Measurements from ENCODE around the gene STIM2.

DNA sequence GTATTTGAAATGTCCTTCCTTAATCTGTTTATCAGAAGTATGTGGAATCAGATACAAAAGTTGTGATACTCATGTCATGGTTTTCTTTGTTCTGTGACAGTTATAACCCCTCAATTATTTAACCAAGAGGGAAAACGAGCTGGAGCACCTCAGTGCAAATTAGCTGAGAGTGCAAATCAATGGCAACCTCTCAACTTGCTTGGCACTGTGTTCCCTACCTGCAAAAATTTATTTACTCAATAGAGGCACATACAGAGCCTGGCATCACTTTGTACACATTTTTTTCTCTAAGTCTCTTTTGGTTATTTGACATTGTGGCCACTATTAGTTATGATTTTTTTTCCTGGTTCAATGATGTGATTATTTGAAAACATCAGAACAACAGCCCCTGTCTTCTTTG is 186.2 kb downstream of the STIM2 start:
- TF ChIP-seq, protein P1, sequence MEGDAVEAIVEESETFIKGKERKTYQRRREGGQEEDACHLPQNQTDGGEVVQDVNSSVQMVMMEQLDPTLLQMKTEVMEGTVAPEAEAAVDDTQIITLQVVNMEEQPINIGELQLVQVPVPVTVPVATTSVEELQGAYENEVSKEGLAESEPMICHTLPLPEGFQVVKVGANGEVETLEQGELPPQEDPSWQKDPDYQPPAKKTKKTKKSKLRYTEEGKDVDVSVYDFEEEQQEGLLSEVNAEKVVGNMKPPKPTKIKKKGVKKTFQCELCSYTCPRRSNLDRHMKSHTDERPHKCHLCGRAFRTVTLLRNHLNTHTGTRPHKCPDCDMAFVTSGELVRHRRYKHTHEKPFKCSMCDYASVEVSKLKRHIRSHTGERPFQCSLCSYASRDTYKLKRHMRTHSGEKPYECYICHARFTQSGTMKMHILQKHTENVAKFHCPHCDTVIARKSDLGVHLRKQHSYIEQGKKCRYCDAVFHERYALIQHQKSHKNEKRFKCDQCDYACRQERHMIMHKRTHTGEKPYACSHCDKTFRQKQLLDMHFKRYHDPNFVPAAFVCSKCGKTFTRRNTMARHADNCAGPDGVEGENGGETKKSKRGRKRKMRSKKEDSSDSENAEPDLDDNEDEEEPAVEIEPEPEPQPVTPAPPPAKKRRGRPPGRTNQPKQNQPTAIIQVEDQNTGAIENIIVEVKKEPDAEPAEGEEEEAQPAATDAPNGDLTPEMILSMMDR (IDR thresholded peaks at IDR 0.05 in 8 of 11, conservative IDR thresholded peaks at IDR 0.05 in 3 of 11): no peak
- no peak for TF ChIP-seq POLR2A (IDR thresholded peaks at IDR 0.05)
- no peak for TF ChIP-seq POLR2AphosphoS5 (IDR thresholded peaks at IDR 0.05)

Measured in spleen (tissue), 7 donors.